Tibial nerve (tissue), 4 donors: ENCODE measurements around the gene SYCE1L. TPM values are rescaled to one million over a fixed set of nuclear protein-coding genes. Genes with fewer than 3 reads are reported as not detected.
A peak's percentile ranks its signal among the peaks of the same experiment; 100 is the strongest.
"Not testable (repeated sequence)": the region's sequence is repeated elsewhere in the genome, so short reads cannot be mapped to it uniquely, and the experiment has no call there.

Experiments used
- DNase-seq, 2 donors: peaks; one replicate each; pipeline ENCODE4 v3.0.0-alpha.2; 2019; ENCODE audit warnings: low spot score in 2 of 2
- H3K27ac ChIP-seq, 4 donors: fragments of 200-600 bp; sonication (generic) in 3 of 4; one replicate each; pipeline ENCODE4 v1.5.1; 2017 to 2019; ENCODE audit warnings: mild to moderate bottlenecking in 1 of 4
- H3K27me3 ChIP-seq, 2 donors: fragments of 200-600 bp; sonication (generic) in 1 of 2; one replicate each; pipeline versions ENCODE4 v1.5.1 to v1.6.0; 2017 to 2019
- H3K36me3 ChIP-seq, 3 donors: fragments of 200-600 bp; sonication (generic); one replicate each; pipeline ENCODE4 v1.5.1; 2018 to 2019
- H3K4me1 ChIP-seq, 4 donors: fragments of 200-600 bp; sonication (generic) in 3 of 4; one replicate each; pipeline ENCODE4 v1.5.1; 2017 to 2019
- H3K4me3 ChIP-seq, 4 donors: fragments of 200-600 bp; sonication (generic) in 3 of 4; one replicate each; pipeline ENCODE4 v1.5.1; 2017 to 2019; ENCODE audit warnings: mild to moderate bottlenecking in 1 of 4, moderate library complexity in 1 of 4
- H3K9me3 ChIP-seq, 4 donors: fragments of 200-600 bp; sonication (generic) in 3 of 4; one replicate each; pipeline ENCODE4 v1.5.1; 2017 to 2019
- EP300 ChIP-seq, 2 donors: sonication (generic); formaldehyde crosslinking; IDR thresholded peaks; one replicate each; pipeline ENCODE4 v1.6.1; 2017; ENCODE audit warnings: antibody characterized with exemption in 2 of 2, mild to moderate bottlenecking in 1 of 2
- POLR2A ChIP-seq, 2 donors: fragments of 450-650 bp; IDR thresholded peaks; one replicate each; pipeline ENCODE4 v1.6.1; 2017; ENCODE audit warnings: antibody characterized with exemption in 2 of 2, mild to moderate bottlenecking in 2 of 2, moderate library complexity in 2 of 2
- WGBS, 2 donors: methylation state at CpG; one replicate each; pipeline ENCODE4 v1.1.5; 2018; 5-methylcytosine and 5-hydroxymethylcytosine counted together
- total RNA-seq, 4 donors: library from RNA; depleted of rRNA; stranded (reverse); fragments of >200 nt; gene quantifications; one replicate each; pipeline ENCODE4 v1.1.0, GENCODE V29; 2016
- TF ChIP-seq, protein P1 (sequence below), 5 experiments: fragments of 200-600 bp in 3 of 5; fragments of 450-650 bp in 2 of 5; sonication (generic) in 3 of 5; IDR thresholded peaks; one replicate each; pipeline ENCODE4 v1.5.1; 2016 to 2019; ENCODE audit warnings: antibody characterized with exemption in 5 of 5, mild to moderate bottlenecking in 3 of 5, moderate library complexity in 2 of 5

The SYCE1L gene
- total RNA-seq, 4 donors from 2014 or later: 4.8 TPM; not detected in 3

GRCh38 chr16:77172951-77173350 lies 26.3 kb upstream of the SYCE1L start:
- Histone ChIP-seq H3K27ac (no peak overlapping the region), H3K36me3 (no peaks in the 10 kb centered on the region), H3K4me1 (no peaks in the 10 kb centered on the region), H3K27me3 (peaks cover 0 to 17% of the 10 kb centered on the region in 2 donors), H3K9me3 (no peaks in the 10 kb centered on the region), H3K4me3 (no peak overlapping the region)
- TF ChIP-seq, protein P1, sequence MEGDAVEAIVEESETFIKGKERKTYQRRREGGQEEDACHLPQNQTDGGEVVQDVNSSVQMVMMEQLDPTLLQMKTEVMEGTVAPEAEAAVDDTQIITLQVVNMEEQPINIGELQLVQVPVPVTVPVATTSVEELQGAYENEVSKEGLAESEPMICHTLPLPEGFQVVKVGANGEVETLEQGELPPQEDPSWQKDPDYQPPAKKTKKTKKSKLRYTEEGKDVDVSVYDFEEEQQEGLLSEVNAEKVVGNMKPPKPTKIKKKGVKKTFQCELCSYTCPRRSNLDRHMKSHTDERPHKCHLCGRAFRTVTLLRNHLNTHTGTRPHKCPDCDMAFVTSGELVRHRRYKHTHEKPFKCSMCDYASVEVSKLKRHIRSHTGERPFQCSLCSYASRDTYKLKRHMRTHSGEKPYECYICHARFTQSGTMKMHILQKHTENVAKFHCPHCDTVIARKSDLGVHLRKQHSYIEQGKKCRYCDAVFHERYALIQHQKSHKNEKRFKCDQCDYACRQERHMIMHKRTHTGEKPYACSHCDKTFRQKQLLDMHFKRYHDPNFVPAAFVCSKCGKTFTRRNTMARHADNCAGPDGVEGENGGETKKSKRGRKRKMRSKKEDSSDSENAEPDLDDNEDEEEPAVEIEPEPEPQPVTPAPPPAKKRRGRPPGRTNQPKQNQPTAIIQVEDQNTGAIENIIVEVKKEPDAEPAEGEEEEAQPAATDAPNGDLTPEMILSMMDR (IDR thresholded peaks at IDR 0.05): no peak
- TF ChIP-seq POLR2A (IDR thresholded peaks at IDR 0.05) (no peak), EP300 (IDR thresholded peaks at IDR 0.05) (no peak)
- DNase-seq: no peak

GRCh38 chr16:77183137-77183536 lies 16.1 kb upstream of the SYCE1L start:
- Histone ChIP-seq H3K27me3 (peaks cover 0 to 3% of the 10 kb centered on the region in 2 donors), H3K36me3 (no peaks in the 10 kb centered on the region), H3K4me1 (no peaks in the 10 kb centered on the region), H3K4me3 (no peak overlapping the region), H3K27ac (no peak overlapping the region), H3K9me3 (no peaks in the 10 kb centered on the region)
- TF ChIP-seq POLR2A (IDR thresholded peaks at IDR 0.05): no peak
- TF ChIP-seq, protein P1 (IDR thresholded peaks at IDR 0.05): no peak
- no peak for TF ChIP-seq EP300 (IDR thresholded peaks at IDR 0.05)
- 41 to 69% methylated on average over 1 of the region's 1 CpG for WGBS, 2 donors
- DNase-seq: no peak

DNA sequence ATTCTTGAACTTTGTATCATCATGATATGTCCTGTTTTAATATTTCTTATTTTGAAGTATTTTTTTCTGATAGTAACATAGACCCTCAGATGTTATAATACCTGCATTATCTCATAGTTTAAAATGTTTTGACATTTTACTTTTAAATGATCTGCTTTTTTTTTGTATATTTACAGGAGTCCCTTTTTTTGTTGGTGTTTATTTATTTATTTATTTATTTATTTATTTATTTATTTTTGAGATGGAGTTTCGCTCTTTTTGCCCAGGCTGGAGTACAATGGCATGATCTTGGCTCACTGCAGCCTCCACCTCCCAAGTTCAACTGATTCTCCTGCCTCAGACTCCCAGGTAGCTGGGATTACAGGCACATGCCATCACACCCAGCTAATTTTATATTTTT lies 12.9 kb upstream of the SYCE1L start:
- H3K36me3 ChIP-seq: not testable (repeated sequence)

GRCh38 chr16:77190190-77190477 lies 9.1 kb upstream of the SYCE1L start:
- TF ChIP-seq, protein P1 (IDR thresholded peaks at IDR 0.05): no peak
- no peak for TF ChIP-seq EP300 (IDR thresholded peaks at IDR 0.05)
- no peak for TF ChIP-seq POLR2A (IDR thresholded peaks at IDR 0.05)
- no peak for DNase-seq
- Histone ChIP-seq H3K4me1 (peaks cover 0 to 33% (median 15%) of the 10 kb centered on the region in 4 donors), H3K9me3 (no peaks in the 10 kb centered on the region), H3K27ac (peak overlapping the region; percentile 93 to 99 (median 94)), H3K4me3 (peak overlapping the region; percentile 65 to 96 (median 86)), H3K36me3 (peaks cover 0 to 23% (median 0%) of the 10 kb centered on the region in 3 donors), H3K27me3 (peaks cover 0 to 3% of the 10 kb centered on the region in 2 donors)
- 0 to 2% methylated on average over 11 to 19 of the region's 19 CpGs for WGBS, 2 donors

More for the DNA sequence above, 12.9 kb upstream of the SYCE1L start:
- 88 to 97% methylated on average over 1 of the region's 1 CpG for WGBS, 2 donors
- not testable (repeated sequence) for H3K27ac ChIP-seq, DNase-seq, H3K27me3 ChIP-seq, H3K4me3 ChIP-seq, H3K4me1 ChIP-seq, H3K9me3 ChIP-seq

- TF ChIP-seq POLR2A (IDR thresholded peaks at IDR 0.05): peak; percentile 58 to 85
- TF ChIP-seq, protein P1 (IDR thresholded peaks at IDR 0.05): peak in 2 of 5 experiments; percentile 45 to 66
- peak; percentile 30 to 91 for TF ChIP-seq EP300 (IDR thresholded peaks at IDR 0.05)
- peak within 1 kb of the TSS; percentile 93 to 99 (median 94) for H3K27ac ChIP-seq
- peaks cover 0 to 33% (median 15%) of the 10 kb centered on the region in 4 donors for H3K4me1 ChIP-seq
- WGBS, 2 donors: 1% methylated on average over 56 to 63 of the region's 63 CpGs
- peaks cover 0 to 29% (median 0%) of the 10 kb centered on the region in 3 donors for H3K36me3 ChIP-seq
- peaks cover 0 to 3% of the 10 kb centered on the region in 2 donors for H3K27me3 ChIP-seq
- peak; percentile 96 for DNase-seq
- no peaks in the 10 kb centered on the region for H3K9me3 ChIP-seq
- H3K4me3 ChIP-seq: peak within 1 kb of the TSS; percentile 65 to 96 (median 92)
Measured at GRCh38 chr16:77190478-77191258, 8.5 kb upstream of the SYCE1L start, which contains the start of gene MON1B. MON1B (plus strand) TSS chr16:77191190; CDS start chr16:77191486, 296 bp downstream.
